H1 (cell line): ENCODE measurements around the gene ARFRP1. TPM values are rescaled to one million over a fixed set of nuclear protein-coding genes. Genes with fewer than 3 reads are reported as not detected.

ENCODE experiments used
- CTCF ChIA-PET: fragments of 300-600 bp; sonication (Branson Sonifier 250); formaldehyde crosslinking; loops from one replicate; lab custom pipeline; 2021; ENCODE audit not compliant: partially characterized antibody; lab: Charles Lee
- POLR2A ChIA-PET: fragments of 300-600 bp; sonication (Branson Sonifier 250); formaldehyde crosslinking; loops from one replicate; lab custom pipeline; 2021; ENCODE audit warnings: inconsistent platforms; ENCODE audit not compliant: partially characterized antibody; lab: Charles Lee
- DNase-seq, 2 experiments: peaks; one replicate each; pipeline versions ENCODE4 v3.0.0 to v3.0.0-alpha.2; 2010 to 2022; ENCODE audit warnings: low spot score in 2 of 2, low read depth in 1 of 2, mixed read lengths in 1 of 2
- FAIRE-seq: peaks from 2 replicates; lab custom pipeline; 2011; peaks lifted over from hg19 to GRCh38; lab: Jason Lieb, UNC
- H2AFZ ChIP-seq: 2 replicates; pipeline ENCODE4 v1.8.1; 2012; ENCODE audit warnings: low read length, inconsistent platforms
- H2AK5ac ChIP-seq: 2 replicates; pipeline ENCODE4 v1.6.1; 2013; ENCODE audit warnings: low read depth, low read length
- H2BK120ac ChIP-seq: replicated peaks from 2 replicates; pipeline ENCODE3; 2013; ENCODE audit warnings: low read depth, low read length, inconsistent platforms
- H2BK12ac ChIP-seq: 2 replicates; pipeline ENCODE4 v1.6.1; 2013; ENCODE audit warnings: low read depth, low read length
- H2BK15ac ChIP-seq: 2 replicates; pipeline ENCODE4 v1.6.1; 2013; ENCODE audit warnings: low read length
- H2BK20ac ChIP-seq: 2 replicates; pipeline ENCODE4 v1.6.1; 2013; ENCODE audit warnings: low read length
- H2BK5ac ChIP-seq: 2 replicates; pipeline ENCODE4 v1.6.1; 2013; ENCODE audit warnings: low read depth, low read length
- H3K14ac ChIP-seq: 2 replicates; pipeline ENCODE4 v1.6.1; 2013; ENCODE audit warnings: inconsistent platforms; ENCODE audit not compliant: insufficient read length
- H3K18ac ChIP-seq: 2 replicates; pipeline ENCODE4 v1.6.1; 2013; ENCODE audit warnings: low read length; ENCODE audit errors: extremely low read depth
- H3K23ac ChIP-seq: 2 replicates; pipeline ENCODE4 v1.6.1; 2013; ENCODE audit warnings: inconsistent platforms; ENCODE audit not compliant: insufficient read length
- H3K23me2 ChIP-seq: 2 replicates; pipeline ENCODE4 v1.6.1; 2013; ENCODE audit warnings: low read depth, low read length
- H3K27ac ChIP-seq: 2 replicates; pipeline ENCODE4 v1.6.1; 2011; ENCODE audit warnings: low read depth, low read length, inconsistent platforms
- H3K27me3 ChIP-seq, 4 experiments: replicated peaks in 1 of 4; 1 replicate in 1 of 4; 2 replicates in 3 of 4; pipeline versions ENCODE4 v1.6.1 to v1.8.1; 2011 to 2013; ENCODE audit warnings: low read length in 3 of 4, mild to moderate bottlenecking in 3 of 4, inconsistent platforms in 2 of 4, mixed read lengths in 2 of 4, moderate library complexity in 1 of 4; ENCODE audit not compliant: control insufficient read depth in 3 of 4, insufficient read depth in 3 of 4; ENCODE audit errors: extremely low read depth in 1 of 4
- H3K36me3 ChIP-seq, 4 experiments: 2 replicates each; pipeline versions ENCODE4 v1.6.1 to v1.8.1; 2011 to 2013; ENCODE audit warnings: mild to moderate bottlenecking in 4 of 4, low read length in 3 of 4, moderate library complexity in 2 of 4, control low read depth in 1 of 4, inconsistent platforms in 1 of 4; ENCODE audit not compliant: insufficient read depth in 4 of 4, control insufficient read depth in 2 of 4
- H3K4ac ChIP-seq: replicated peaks from 2 replicates; pipeline ENCODE3; 2013; ENCODE audit warnings: low read length, low read depth, mixed read lengths, inconsistent platforms; ENCODE audit not compliant: insufficient read length
- H3K4me1 ChIP-seq, 4 experiments: replicated peaks in 1 of 4; 1 replicate in 1 of 4; 2 replicates in 3 of 4; pipeline versions ENCODE4 v1.6.1 to v1.8.1; 2011 to 2013; ENCODE audit warnings: low read length in 3 of 4, inconsistent platforms in 2 of 4, mixed read lengths in 1 of 4; ENCODE audit not compliant: insufficient read depth in 4 of 4, control insufficient read depth in 3 of 4
- H3K4me2 ChIP-seq, 2 experiments: 2 replicates each; pipeline versions ENCODE4 v1.6.1 to v1.8.1; 2011 to 2013; ENCODE audit warnings: low read depth in 2 of 2, low read length in 2 of 2, control low read depth in 1 of 2, inconsistent platforms in 1 of 2, mild to moderate bottlenecking in 1 of 2; ENCODE audit not compliant: insufficient read depth in 1 of 2
- H3K4me3 ChIP-seq, 4 experiments: fragments of 200-600, 300-600 bp in 1 of 4; sonication (generic), shearing (Covaris generic), sonication (Bioruptor Twin) in 1 of 4; 2 replicates each; pipeline versions ENCODE4 v1.5.1 to v1.8.1; 2011 to 2016; ENCODE audit warnings: low read length in 4 of 4, low read depth in 3 of 4, control low read depth in 2 of 4, inconsistent platforms in 2 of 4, mild to moderate bottlenecking in 2 of 4, mixed read lengths in 1 of 4, moderate library complexity in 1 of 4; ENCODE audit not compliant: insufficient read depth in 2 of 4; ENCODE audit errors: extremely low read depth in 1 of 4
- H3K56ac ChIP-seq: replicated peaks from 2 replicates; pipeline ENCODE3; 2013; ENCODE audit warnings: low read depth, mild to moderate bottlenecking, mixed read lengths, low read length, inconsistent platforms; ENCODE audit not compliant: insufficient read length
- H3K79me1 ChIP-seq: 2 replicates; pipeline ENCODE4 v1.6.1; 2013; ENCODE audit warnings: low read depth, low read length, control low read depth
- H3K79me2 ChIP-seq, 2 experiments: 2 replicates each; pipeline versions ENCODE4 v1.6.1 to v1.8.1; 2012 to 2013; ENCODE audit warnings: low read length in 2 of 2, mild to moderate bottlenecking in 2 of 2, inconsistent platforms in 1 of 2; ENCODE audit not compliant: insufficient read depth in 2 of 2, control insufficient read depth in 1 of 2
- H3K9ac ChIP-seq, 4 experiments: replicated peaks in 1 of 4; 1 replicate in 1 of 4; 2 replicates in 3 of 4; pipeline versions ENCODE4 v1.6.1 to v1.8.1; 2011 to 2013; ENCODE audit warnings: low read depth in 3 of 4, low read length in 3 of 4, control low read depth in 2 of 4, mild to moderate bottlenecking in 2 of 4, moderate library complexity in 2 of 4, inconsistent platforms in 1 of 4; ENCODE audit errors: extremely low read depth in 1 of 4
- H3K9me3 ChIP-seq, 2 experiments: 2 replicates each; pipeline versions ENCODE4 v1.6.1 to v1.8.1; 2012 to 2013; ENCODE audit warnings: mild to moderate bottlenecking in 2 of 2, moderate library complexity in 2 of 2, control low read depth in 1 of 2, inconsistent platforms in 1 of 2, low read depth in 1 of 2, low read length in 1 of 2, mixed read lengths in 1 of 2; ENCODE audit not compliant: insufficient read depth in 2 of 2
- H4K20me1 ChIP-seq, 2 experiments: replicated peaks in 1 of 2; 2 replicates each; pipeline versions ENCODE3 to v1.8.1; 2011 to 2013; ENCODE audit warnings: inconsistent platforms in 2 of 2, low read length in 2 of 2, mild to moderate bottlenecking in 1 of 2; ENCODE audit not compliant: insufficient read depth in 2 of 2, control insufficient read depth in 1 of 2
- H4K5ac ChIP-seq: 2 replicates; pipeline ENCODE4 v1.6.1; 2013; ENCODE audit warnings: low read length, low read depth, mixed read lengths, inconsistent platforms; ENCODE audit not compliant: insufficient read length
- H4K8ac ChIP-seq: 2 replicates; pipeline ENCODE4 v1.8.0; 2013; ENCODE audit warnings: mild to moderate bottlenecking, moderate library complexity, low read length, inconsistent platforms; ENCODE audit not compliant: insufficient read depth; ENCODE audit errors: extremely low read depth
- H4K91ac ChIP-seq: replicated peaks from 2 replicates; pipeline ENCODE3; 2013; ENCODE audit warnings: low read length, mixed read lengths, inconsistent platforms; ENCODE audit not compliant: insufficient read length
- EGR1 ChIP-seq: IDR thresholded peaks from 2 replicates; pipeline ENCODE4 v1.6.1; 2011; ENCODE audit warnings: low read depth, low read length, borderline replicate concordance
- EZH2 ChIP-seq: fragments of 200-600 bp; sonication (generic); IDR thresholded peaks from 2 replicates; pipeline ENCODE4 v1.7.1; 2012; ENCODE audit warnings: low read depth, mild to moderate bottlenecking, moderate library complexity, low read length, inconsistent platforms; ENCODE audit not compliant: severe bottlenecking
- POLR2A ChIP-seq, 2 experiments: IDR thresholded peaks; 1 replicate in 1 of 2; 2 replicates in 1 of 2; pipeline ENCODE4 v1.6.1; 2011; ENCODE audit warnings: low read depth in 2 of 2, low read length in 2 of 2, mild to moderate bottlenecking in 2 of 2; ENCODE audit errors: control extremely low read depth in 1 of 2
- RNF2 ChIP-seq: fragments of 200-900, 300-1000 bp; sonication (generic); IDR thresholded peaks from 2 replicates; pipeline ENCODE4 v1.7.1; 2016; ENCODE audit warnings: borderline replicate concordance, low read depth, mild to moderate bottlenecking, antibody characterized with exemption, low read length; ENCODE audit not compliant: poor library complexity, severe bottlenecking; ENCODE audit errors: missing control alignments
- SP2 ChIP-seq: IDR thresholded peaks from 2 replicates; pipeline ENCODE4 v1.6.1; 2012; ENCODE audit warnings: mild to moderate bottlenecking, low read length, inconsistent platforms
- YY1 ChIP-seq: IDR thresholded peaks from 2 replicates; pipeline ENCODE4 v1.6.1; 2011; ENCODE audit warnings: low read depth, mild to moderate bottlenecking, low read length
- WGBS, 2 experiments: shearing (Covaris generic) in 1 of 2; methylation state at CpG; one replicate each; pipeline versions ENCODE4 v1.1.6 to v1.1.7; 2013 to 2015; ENCODE audit warnings: low lambda C conversion rate in 2 of 2, mixed read lengths in 2 of 2, inconsistent platforms in 1 of 2, low coverage in 1 of 2, missing lambda C conversion rate in 1 of 2; ENCODE audit not compliant: insufficient replicate concordance in 2 of 2, insufficient coverage in 1 of 2, insufficient read length in 1 of 2; ENCODE audit errors: extremely low coverage in 1 of 2, missing lambda C conversion rate in 1 of 2; 5-methylcytosine and 5-hydroxymethylcytosine counted together
- polyA plus RNA-seq, 7 experiments: library from polyadenylated mRNA; depleted of rRNA in 3 of 7; stranded (reverse) in 5 of 7; unstranded in 2 of 7; fragments of >200 nt in 5 of 7; fragments of 200-250 nt in 2 of 7; gene quantifications; 1 replicate in 5 of 7; 2 replicates in 1 of 7; 4 replicates in 1 of 7; pipeline versions ENCODE4 v1.2.1 to v1.2.3, GENCODE V29; 2011 to 2013; ENCODE audit warnings: missing spikeins in 2 of 7, mixed read lengths in 2 of 7
- total RNA-seq: library from RNA; stranded (reverse); fragmentation: NEBNext Ultra II Directional; extraction: Animal tissue kit (Norgen Biotek cat#: 25700); gene quantifications from 2 replicates; pipeline ENCODE4 v1.2.1, GENCODE V29; 2021

ARFRP1 gene
- total and polyA plus RNA-seq, 2 of the 8 experiments (the other 6 are each of a cell fraction or from before 2014, with no cell fraction given): 12.9 to 22.9 TPM

GRCh38 chr20:63664143-63664851, 43.5 kb downstream of the ARFRP1 start:
- peaks cover 0 to 1% (median under 1%) of the 10 kb centered on the region in 4 experiments; a peak in 5 of 7 replicates for H3K4me1 ChIP-seq
- H3K23ac ChIP-seq: no peak overlapping the region
- H3K18ac ChIP-seq: no peak overlapping the region
- H3K36me3 ChIP-seq: peaks cover 0 to 31% (median 17%) of the 10 kb centered on the region in 4 experiments; a peak in 6 of 8 replicates
- CTCF ChIA-PET: interaction anchor here (1.2 to 1.3 kb wide), 2 partner anchors 22 to 125 kb away, joined by 3 read pairs; no protein-coding TSS in a partner anchor
- H3K27ac ChIP-seq: no peak overlapping the region
- no peak overlapping the region for H3K4ac ChIP-seq
- H4K20me1 ChIP-seq: peaks cover 2 to 10% of the 10 kb centered on the region in 2 experiments
- no peak overlapping the region for H4K8ac ChIP-seq
- H3K79me2 ChIP-seq: peaks cover 0 to 5% of the 10 kb centered on the region in 2 experiments; a peak in 1 of 4 replicates
- no peak for TF ChIP-seq SP2
- TF ChIP-seq RNF2: no peak
- no peak for TF ChIP-seq EZH2
- TF ChIP-seq EGR1: no peak
- no peak for TF ChIP-seq POLR2A (IDR thresholded peaks at IDR 0.05; ENCODE audit: control extremely low read depth in 1 of 2, low read depth in 2 of 2, low read length in 2 of 2)
- TF ChIP-seq YY1: no peak
- DNase-seq (no peak), FAIRE-seq (no peak)
- no peak overlapping the region for H2AK5ac ChIP-seq
- H3K56ac ChIP-seq: no peak overlapping the region
- no peak overlapping the region for H4K5ac ChIP-seq
- no peaks in the 10 kb centered on the region; the same call in 1 of the 2 replicates for H3K79me1 ChIP-seq
- H3K27me3 ChIP-seq: no peaks in the 10 kb centered on the region
- H2BK15ac ChIP-seq: no peak overlapping the region
- POLR2A ChIA-PET: interaction anchor here (0.7 to 1.0 kb wide), 3 partner anchors 30 to 65 kb away, joined by 3 read pairs; partner anchors contain the start of genes ARFRP1 and ZGPAT
- 89% methylated on average over 22 of the region's 22 CpGs; no CpG with 5 or more reads in 1 of the 2 experiments for whole genome bisulfite sequencing, 2 experiments
- H2BK5ac ChIP-seq: no peak overlapping the region
- H3K23me2 ChIP-seq: no peaks in the 10 kb centered on the region
- H3K9me3 ChIP-seq: no peaks in the 10 kb centered on the region
- H2AFZ ChIP-seq: no peak overlapping the region
- H2BK120ac ChIP-seq: no peak overlapping the region
- no peak overlapping the region for H3K14ac ChIP-seq
- H3K9ac ChIP-seq: no peak overlapping the region
- no peak overlapping the region for H2BK20ac ChIP-seq
- H3K4me3 ChIP-seq: no peak overlapping the region
- H2BK12ac ChIP-seq: no peak overlapping the region
- no peak overlapping the region for H4K91ac ChIP-seq
- H3K4me2 ChIP-seq: no peak overlapping the region
